ENCODE results near the gene ADGRB3. TPM values are rescaled to one million over a fixed set of nuclear protein-coding genes. Genes with fewer than 3 reads are reported as not detected.

The ADGRB3 gene
- total and polyA plus RNA-seq, 2 donors (not counting 1 experiment from before 2014, with no cell fraction given) = not detected

DNA sequence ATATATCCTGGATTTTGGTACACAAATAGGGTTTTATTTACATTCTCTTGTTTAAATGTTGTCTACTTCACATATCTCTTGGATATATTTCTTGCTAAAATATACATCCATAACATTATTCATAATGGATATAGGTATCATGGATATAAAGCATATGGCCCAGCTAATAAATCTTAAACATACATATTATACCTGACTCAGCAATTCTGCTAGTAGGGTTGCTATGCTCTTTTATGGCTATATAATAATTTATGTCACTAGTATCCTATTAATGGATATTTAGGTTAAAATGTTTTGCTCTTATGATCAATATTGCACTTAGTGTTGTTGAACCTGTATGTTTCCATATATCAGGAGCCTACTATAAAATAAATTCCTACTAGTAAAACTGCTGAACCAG is 786.2 kb downstream of the ADGRB3 start:
- no peaks in the 10 kb centered on the region for H3K36me3 ChIP-seq (replicated peaks in 1 of 2; ENCODE audit: control extremely low read depth in 1 of 2, control insufficient read depth in 1 of 2, extremely low read depth in 1 of 2, insufficient read depth in 2 of 2, low read length in 1 of 2)
- no peaks in the 10 kb centered on the region for H3K79me2 ChIP-seq (ENCODE audit: control insufficient read depth, insufficient read depth, low read length)
- TF ChIP-seq, protein P1, sequence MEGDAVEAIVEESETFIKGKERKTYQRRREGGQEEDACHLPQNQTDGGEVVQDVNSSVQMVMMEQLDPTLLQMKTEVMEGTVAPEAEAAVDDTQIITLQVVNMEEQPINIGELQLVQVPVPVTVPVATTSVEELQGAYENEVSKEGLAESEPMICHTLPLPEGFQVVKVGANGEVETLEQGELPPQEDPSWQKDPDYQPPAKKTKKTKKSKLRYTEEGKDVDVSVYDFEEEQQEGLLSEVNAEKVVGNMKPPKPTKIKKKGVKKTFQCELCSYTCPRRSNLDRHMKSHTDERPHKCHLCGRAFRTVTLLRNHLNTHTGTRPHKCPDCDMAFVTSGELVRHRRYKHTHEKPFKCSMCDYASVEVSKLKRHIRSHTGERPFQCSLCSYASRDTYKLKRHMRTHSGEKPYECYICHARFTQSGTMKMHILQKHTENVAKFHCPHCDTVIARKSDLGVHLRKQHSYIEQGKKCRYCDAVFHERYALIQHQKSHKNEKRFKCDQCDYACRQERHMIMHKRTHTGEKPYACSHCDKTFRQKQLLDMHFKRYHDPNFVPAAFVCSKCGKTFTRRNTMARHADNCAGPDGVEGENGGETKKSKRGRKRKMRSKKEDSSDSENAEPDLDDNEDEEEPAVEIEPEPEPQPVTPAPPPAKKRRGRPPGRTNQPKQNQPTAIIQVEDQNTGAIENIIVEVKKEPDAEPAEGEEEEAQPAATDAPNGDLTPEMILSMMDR (IDR thresholded peaks at IDR 0.05) = no peak
- no peak for TF ChIP-seq EZH2 (IDR thresholded peaks at IDR 0.05; ENCODE audit: borderline replicate concordance, insufficient read depth, low read depth, low read length, poor library complexity, severe bottlenecking)
- no peaks in the 10 kb centered on the region for H4K20me1 ChIP-seq (ENCODE audit: control insufficient read depth, insufficient read depth, low read length, poor library complexity, severe bottlenecking)
- intact Hi-C loops (cut with micrococcal nuclease) = no loop called here
- no peak for DNase-seq
- H3K27me3 Mint-ChIP-seq = no peaks in the 10 kb centered on the region
- CTCF ChIA-PET = no interaction called here
- H2AFZ ChIP-seq (ENCODE audit: insufficient read depth, low read depth, low read length, poor library complexity, severe bottlenecking) = no peak overlapping the region
- H3K4me2 ChIP-seq (replicated peaks; ENCODE audit: low read depth, low read length, poor library complexity, severe bottlenecking) = no peak overlapping the region
- H3K9ac ChIP-seq (ENCODE audit: low read length) = no peak overlapping the region
- H3K27ac Mint-ChIP-seq = no peak overlapping the region
- no peak overlapping the region for H3K4me3 Mint-ChIP-seq
- no peaks in the 10 kb centered on the region for H3K9me3 ChIP-seq (ENCODE audit: control extremely low read depth in 1 of 3, control insufficient read depth in 2 of 3, insufficient read depth in 1 of 3, low read length in 2 of 3)
- no peak overlapping the region for H3K4me3 ChIP-seq (ENCODE audit: control extremely low read depth in 1 of 5, extremely low read depth in 1 of 5, insufficient read depth in 1 of 5, low read depth in 2 of 5, low read length in 4 of 5)
- no peaks in the 10 kb centered on the region for H3K4me1 ChIP-seq (ENCODE audit: control insufficient read depth in 2 of 2, insufficient read depth in 2 of 2, low read length in 2 of 2)
- POLR2A ChIA-PET = no interaction called here
- no peaks in the 10 kb centered on the region for H3K9me3 Mint-ChIP-seq (ENCODE audit: insufficient read depth)
- no peaks in the 10 kb centered on the region for H3K27me3 ChIP-seq (replicated peaks in 1 of 4; ENCODE audit: control extremely low read depth in 1 of 4, control insufficient read depth in 3 of 4, insufficient read depth in 4 of 4, low read length in 3 of 4)
- no peaks in the 10 kb centered on the region for H3K4me1 Mint-ChIP-seq
- H3K27ac ChIP-seq (ENCODE audit: low read length in 2 of 2) = no peak overlapping the region
- ATAC-seq (ENCODE audit: low read depth) = no peak

DNA sequence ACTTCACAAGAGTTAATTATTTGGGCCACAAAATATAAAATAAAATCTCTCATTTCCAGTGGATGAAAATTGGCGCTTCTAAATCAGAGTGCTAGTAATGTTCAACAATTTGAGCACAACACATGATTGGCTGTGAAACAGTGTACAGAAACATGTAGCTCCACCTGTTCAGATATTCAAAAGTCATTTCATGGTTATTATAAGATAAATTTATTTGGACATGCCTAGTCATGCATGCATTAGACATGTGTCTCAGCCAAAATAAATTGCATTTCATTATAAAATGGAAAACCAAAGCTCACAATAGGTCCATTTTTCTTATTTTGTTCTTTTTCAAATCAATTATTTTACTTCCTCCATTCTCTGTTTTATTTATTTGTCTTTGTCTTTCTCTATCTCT is 786.9 kb downstream of the ADGRB3 start:
- ChIA-PET POLR2A (no interaction called here), CTCF (no interaction called here)
- Mint-ChIP-seq H3K4me1 (no peaks in the 10 kb centered on the region), H3K4me3 (no peak overlapping the region), H3K9me3 (ENCODE audit: insufficient read depth) (no peaks in the 10 kb centered on the region), H3K27me3 (no peaks in the 10 kb centered on the region), H3K27ac (no peak overlapping the region)
- H3K4me3 ChIP-seq (ENCODE audit: control extremely low read depth in 1 of 5, extremely low read depth in 1 of 5, insufficient read depth in 1 of 5, low read depth in 2 of 5, low read length in 4 of 5) = no peak overlapping the region
- H2AFZ ChIP-seq (ENCODE audit: insufficient read depth, low read depth, low read length, poor library complexity, severe bottlenecking) = no peak overlapping the region
- no CpG with 5 or more reads among the region's 1 CpG for WGBS (ENCODE audit: insufficient coverage)
- DNase-seq (no peak), ATAC-seq (ENCODE audit: low read depth) (no peak)
- H3K36me3 ChIP-seq (replicated peaks in 1 of 2; ENCODE audit: control extremely low read depth in 1 of 2, control insufficient read depth in 1 of 2, extremely low read depth in 1 of 2, insufficient read depth in 2 of 2, low read length in 1 of 2) = no peaks in the 10 kb centered on the region
- no peaks in the 10 kb centered on the region for H3K4me1 ChIP-seq (ENCODE audit: control insufficient read depth in 2 of 2, insufficient read depth in 2 of 2, low read length in 2 of 2)
- no peak for TF ChIP-seq EZH2 (IDR thresholded peaks at IDR 0.05; ENCODE audit: borderline replicate concordance, insufficient read depth, low read depth, low read length, poor library complexity, severe bottlenecking)
- TF ChIP-seq, protein P1 (IDR thresholded peaks at IDR 0.05) = no peak
- H3K79me2 ChIP-seq (ENCODE audit: control insufficient read depth, insufficient read depth, low read length) = no peaks in the 10 kb centered on the region
- no peaks in the 10 kb centered on the region for H3K27me3 ChIP-seq (replicated peaks in 1 of 4; ENCODE audit: control extremely low read depth in 1 of 4, control insufficient read depth in 3 of 4, insufficient read depth in 4 of 4, low read length in 3 of 4)
- H3K4me2 ChIP-seq (replicated peaks; ENCODE audit: low read depth, low read length, poor library complexity, severe bottlenecking) = no peak overlapping the region
- intact Hi-C loops (cut with micrococcal nuclease) = no loop called here
- no peak overlapping the region for H3K9ac ChIP-seq (ENCODE audit: low read length)
- no peak overlapping the region for H3K27ac ChIP-seq (ENCODE audit: low read length in 2 of 2)
- no peaks in the 10 kb centered on the region for H4K20me1 ChIP-seq (ENCODE audit: control insufficient read depth, insufficient read depth, low read length, poor library complexity, severe bottlenecking)
- no peaks in the 10 kb centered on the region for H3K9me3 ChIP-seq (ENCODE audit: control extremely low read depth in 1 of 3, control insufficient read depth in 2 of 3, insufficient read depth in 1 of 3, low read length in 2 of 3)
